HG02870 (cell line): Measurements from ENCODE around the gene NOPCHAP1.

Experiments
- ATAC-seq: cut with Tn5 transposase; IDR thresholded peaks from one replicate; pipeline ENCODE4 v1.9.1; 2021; ENCODE audit warnings: mild to moderate bottlenecking, moderate library complexity; ENCODE audit not compliant: unreplicated experiment

NOPCHAP1 gene

GRCh38 chr12:105018012-105018411 is 31.9 kb downstream of the NOPCHAP1 start:
- no peak for ATAC-seq

- no peak for ATAC-seq
These were observed 32.7 kb downstream of the NOPCHAP1 start for GRCh38 chr12:105018776-105019175.

- no peak for ATAC-seq
These were observed 34.3 kb downstream of the NOPCHAP1 start for GRCh38 chr12:105020241-105020962.

GRCh38 chr12:105024928-105025327 is 38.8 kb downstream of the NOPCHAP1 start:
- ATAC-seq, result no peak

GRCh38 chr12:105025890-105026289 is 39.8 kb downstream of the NOPCHAP1 start:
- no peak for ATAC-seq

GRCh38 chr12:105026411-105026810 is 40.3 kb downstream of the NOPCHAP1 start:
- no peak for ATAC-seq

- ATAC-seq, result peak; percentile 85
These were observed 45.0 kb downstream of the NOPCHAP1 start for GRCh38 chr12:105030820-105031807.

GRCh38 chr12:105032703-105033357 is 46.7 kb downstream of the NOPCHAP1 start:
- no peak for ATAC-seq

GRCh38 chr12:105033851-105034250 is 47.7 kb downstream of the NOPCHAP1 start:
- no peak for ATAC-seq
